ENCODE measurements around the gene KIF22. TPM values are rescaled to one million over a fixed set of nuclear protein-coding genes. Genes with fewer than 3 reads are reported as not detected.
"Not testable (repeated sequence)": the region's sequence is repeated elsewhere in the genome, so short reads cannot be mapped to it uniquely, and the experiment has no call there.

The KIF22 gene
- total and polyA plus RNA-seq, 4 donors: 7.4 to 41.4 (median 11.8) TPM

DNA sequence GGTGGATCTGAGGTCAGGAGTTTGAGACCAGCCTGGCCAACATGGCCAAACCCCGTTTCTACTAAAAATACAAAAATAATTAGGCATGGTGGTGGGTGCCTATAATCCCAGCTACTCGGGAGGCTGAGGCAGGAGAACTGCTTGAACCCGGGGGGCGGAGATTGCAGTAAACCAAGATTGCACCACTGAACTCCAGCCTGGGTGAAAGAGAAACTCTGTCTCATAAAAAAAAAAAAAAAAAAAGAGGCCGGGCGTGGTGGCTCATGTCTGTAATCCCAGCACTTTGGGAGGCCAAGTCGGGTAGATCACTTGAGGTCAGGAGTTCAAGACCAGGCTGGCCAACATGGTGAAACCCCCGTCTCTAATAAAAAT, 29.3 kb upstream of the KIF22 start:
- H3K4me3 ChIP-seq (ENCODE audit: low read length in 2 of 2); H3K27me3 ChIP-seq (ENCODE audit: control insufficient read depth in 1 of 2, insufficient read depth in 2 of 2, low read length in 1 of 2); H3K27ac ChIP-seq (ENCODE audit: low read depth in 1 of 2, low read length in 2 of 2); H3K36me3 ChIP-seq (ENCODE audit: control insufficient read depth in 1 of 2, insufficient read depth in 2 of 2, low read length in 1 of 2); H3K9me3 ChIP-seq (ENCODE audit: control insufficient read depth, low read length); H3K4me1 ChIP-seq (ENCODE audit: control insufficient read depth in 1 of 2, insufficient read depth in 2 of 2, low read length in 2 of 2); DNase-seq; intact Hi-C loops (cut with DNase I); ATAC-seq (ENCODE audit: low FRiP score): not testable (repeated sequence)
- 83 to 85% methylated on average over 8 of the region's 8 CpGs for WGBS, 2 donors

DNA sequence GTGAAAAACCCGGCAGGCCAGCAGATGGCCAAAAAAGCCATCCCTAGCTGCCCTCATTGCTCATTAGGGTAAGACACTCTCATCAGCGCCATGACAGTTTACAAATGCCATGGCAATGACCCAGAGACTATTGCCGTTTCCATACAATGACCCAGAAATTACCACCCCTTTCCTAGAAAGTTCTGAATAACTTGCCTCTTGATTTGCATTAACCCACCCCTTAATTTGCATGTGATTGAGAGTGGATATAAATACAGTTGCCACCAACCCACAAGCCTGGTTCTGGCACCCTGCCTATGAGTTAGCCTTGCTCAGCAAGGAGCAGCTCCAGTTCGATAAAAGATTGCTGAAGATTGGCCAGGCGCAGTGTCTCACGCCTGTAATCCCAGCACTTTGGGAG, 28.7 kb upstream of the KIF22 start:
- Histone ChIP-seq H3K4me3 (ENCODE audit: low read length in 2 of 2) (no peak overlapping the region), H3K4me1 (ENCODE audit: control insufficient read depth in 1 of 2, insufficient read depth in 2 of 2, low read length in 2 of 2) (no peaks in the 10 kb centered on the region), H3K9me3 (ENCODE audit: control insufficient read depth, low read length) (no peaks in the 10 kb centered on the region), H3K27ac (ENCODE audit: low read depth in 1 of 2, low read length in 2 of 2) (no peak overlapping the region), H3K36me3 (ENCODE audit: control insufficient read depth in 1 of 2, insufficient read depth in 2 of 2, low read length in 1 of 2) (no peaks in the 10 kb centered on the region), H3K27me3 (ENCODE audit: control insufficient read depth in 1 of 2, insufficient read depth in 2 of 2, low read length in 1 of 2) (no peaks in the 10 kb centered on the region)
- ATAC-seq (ENCODE audit: low FRiP score) (no peak), DNase-seq (no peak)
- intact Hi-C loops (cut with DNase I): no loop called here
- 79 to 82% methylated on average over 6 of the region's 6 CpGs for WGBS, 2 donors

DNA sequence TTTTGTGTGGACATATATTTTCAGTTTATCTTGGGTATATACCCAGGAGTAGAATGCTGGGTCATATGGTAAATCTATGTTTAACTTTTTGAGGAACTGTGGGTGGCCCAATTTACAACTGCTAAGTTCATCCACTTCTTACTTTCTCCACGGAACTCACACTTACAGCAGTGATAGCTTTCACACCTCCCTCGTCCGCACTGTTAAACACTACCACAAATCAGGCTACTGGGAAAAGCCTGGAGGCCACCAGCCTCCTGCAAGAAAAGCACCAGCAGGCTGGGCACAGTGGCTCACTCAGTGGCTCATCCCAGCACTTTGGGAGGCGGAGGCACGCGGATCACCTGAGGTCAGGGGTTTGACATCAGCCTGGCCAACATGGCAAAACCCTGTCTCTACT, 27.2 kb upstream of the KIF22 start:
- no peaks in the 10 kb centered on the region for H3K9me3 ChIP-seq (ENCODE audit: control insufficient read depth, low read length)
- 64 to 83% methylated on average over 6 of the region's 6 CpGs for WGBS, 2 donors
- DNase-seq (no peak), ATAC-seq (ENCODE audit: low FRiP score) (no peak)
- H3K27ac ChIP-seq (ENCODE audit: low read depth in 1 of 2, low read length in 2 of 2): no peak overlapping the region
- H3K4me1 ChIP-seq (ENCODE audit: control insufficient read depth in 1 of 2, insufficient read depth in 2 of 2, low read length in 2 of 2): no peaks in the 10 kb centered on the region
- no peak overlapping the region for H3K4me3 ChIP-seq (ENCODE audit: low read length in 2 of 2)
- H3K27me3 ChIP-seq (ENCODE audit: control insufficient read depth in 1 of 2, insufficient read depth in 2 of 2, low read length in 1 of 2): no peaks in the 10 kb centered on the region
- intact Hi-C loops (cut with DNase I): no loop called here
- no peaks in the 10 kb centered on the region for H3K36me3 ChIP-seq (ENCODE audit: control insufficient read depth in 1 of 2, insufficient read depth in 2 of 2, low read length in 1 of 2)

DNA sequence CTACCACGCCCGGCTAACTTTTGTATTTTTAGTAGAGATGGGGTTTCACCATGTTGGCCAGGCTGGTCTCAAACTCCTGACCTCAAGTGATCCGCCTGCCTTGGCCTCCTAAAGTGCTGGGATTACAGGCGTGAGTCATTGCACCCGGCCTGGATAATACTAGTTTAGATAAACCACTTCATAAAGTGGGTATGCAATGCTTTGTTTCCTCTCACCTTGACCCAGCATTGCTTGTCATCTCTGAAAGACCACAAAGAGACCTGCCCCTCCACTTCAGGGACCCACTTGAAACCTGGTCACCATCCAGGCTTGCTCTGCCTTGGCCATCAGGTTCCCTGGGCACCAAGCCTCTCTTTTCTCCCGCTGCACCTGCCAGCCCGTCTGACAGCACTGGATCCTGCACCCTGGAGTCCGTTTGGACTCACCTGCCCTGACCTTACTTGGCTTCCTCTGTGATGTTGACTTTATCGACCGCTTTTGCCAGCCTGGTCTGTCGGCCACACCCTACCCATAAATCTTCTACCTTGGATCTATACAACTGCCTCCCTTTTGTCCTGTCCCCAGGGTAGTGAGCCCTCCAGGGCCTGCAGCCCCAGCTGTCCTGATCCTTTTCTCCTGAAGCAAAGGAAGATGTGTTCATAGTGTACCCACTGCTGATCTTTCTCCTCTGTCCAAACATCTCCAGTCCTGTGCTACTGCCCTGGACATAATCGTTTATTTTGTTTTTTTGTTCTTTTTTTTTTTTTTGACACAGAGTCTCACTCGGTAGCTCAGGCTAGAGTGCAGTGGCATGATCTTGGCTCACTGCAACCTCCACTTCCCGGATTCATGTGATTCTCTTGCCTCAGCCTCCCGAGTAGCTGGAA, 25.2 kb upstream of the KIF22 start:
- intact Hi-C loops (cut with DNase I): no loop called here
- Histone ChIP-seq H3K36me3 (ENCODE audit: control insufficient read depth in 1 of 2, insufficient read depth in 2 of 2, low read length in 1 of 2) (no peaks in the 10 kb centered on the region), H3K27ac (ENCODE audit: low read depth in 1 of 2, low read length in 2 of 2) (no peak overlapping the region), H3K9me3 (ENCODE audit: control insufficient read depth, low read length) (no peaks in the 10 kb centered on the region), H3K4me1 (ENCODE audit: control insufficient read depth in 1 of 2, insufficient read depth in 2 of 2, low read length in 2 of 2) (no peaks in the 10 kb centered on the region), H3K4me3 (ENCODE audit: low read length in 2 of 2) (no peak overlapping the region), H3K27me3 (ENCODE audit: control insufficient read depth in 1 of 2, insufficient read depth in 2 of 2, low read length in 1 of 2) (no peaks in the 10 kb centered on the region)
- 72 to 73% methylated on average over 15 of the region's 15 CpGs for WGBS, 2 donors
- ATAC-seq (ENCODE audit: low FRiP score): no peak
- no peak for DNase-seq

DNA sequence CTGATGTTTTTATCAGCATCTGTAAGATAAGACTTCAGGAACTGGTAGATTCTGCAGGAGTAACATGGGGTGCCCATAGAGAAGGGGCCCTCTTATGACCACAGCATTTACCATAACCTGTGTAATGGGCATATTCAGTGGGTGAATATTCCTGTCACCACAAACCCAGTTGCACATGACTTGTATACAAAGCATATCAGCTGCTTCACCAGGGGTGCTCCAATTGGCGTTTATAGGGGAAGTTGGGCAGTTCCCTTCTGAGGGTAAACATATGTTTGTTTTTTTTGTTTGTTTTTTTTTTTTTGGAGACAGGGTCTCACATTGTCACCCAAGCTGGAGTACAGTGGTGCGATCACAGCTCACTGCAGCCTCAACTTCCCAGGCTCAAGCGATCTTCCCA, 24.0 kb upstream of the KIF22 start:
- 87 to 94% methylated on average over 3 of the region's 3 CpGs for WGBS, 2 donors
- no peak for ATAC-seq (ENCODE audit: low FRiP score)

DNA sequence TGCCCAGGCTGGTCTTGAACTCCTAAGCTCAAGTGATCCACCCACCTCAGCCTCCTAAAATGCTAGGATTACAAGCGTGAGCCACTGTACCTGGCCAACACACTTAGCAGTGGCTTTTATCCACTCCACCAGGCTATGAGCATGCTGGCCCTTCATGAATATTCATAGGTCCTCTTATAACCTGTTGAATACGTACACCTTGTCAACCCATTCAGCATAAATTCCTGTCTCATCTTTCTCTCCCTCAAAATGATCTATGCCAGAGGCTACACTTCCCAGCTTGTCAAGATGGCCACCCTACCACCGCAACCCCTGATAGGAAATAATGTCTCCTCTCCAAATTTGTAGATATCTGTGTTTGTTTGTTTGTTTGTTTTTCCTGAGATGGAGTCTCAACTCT, 23.5 kb upstream of the KIF22 start:
- Histone ChIP-seq H3K27me3 (ENCODE audit: control insufficient read depth in 1 of 2, insufficient read depth in 2 of 2, low read length in 1 of 2) (no peaks in the 10 kb centered on the region), H3K27ac (ENCODE audit: low read depth in 1 of 2, low read length in 2 of 2) (no peak overlapping the region), H3K4me1 (ENCODE audit: control insufficient read depth in 1 of 2, insufficient read depth in 2 of 2, low read length in 2 of 2) (no peaks in the 10 kb centered on the region), H3K36me3 (ENCODE audit: control insufficient read depth in 1 of 2, insufficient read depth in 2 of 2, low read length in 1 of 2) (no peaks in the 10 kb centered on the region), H3K4me3 (ENCODE audit: low read length in 2 of 2) (no peak overlapping the region), H3K9me3 (ENCODE audit: control insufficient read depth, low read length) (no peaks in the 10 kb centered on the region)
- 87 to 93% methylated on average over 3 of the region's 3 CpGs for WGBS, 2 donors
- no peak for DNase-seq
- intact Hi-C loops (cut with DNase I): no loop called here
- ATAC-seq (ENCODE audit: low FRiP score): no peak

More for the DNA sequence above, 24.0 kb upstream of the KIF22 start:
- Histone ChIP-seq H3K4me1 (ENCODE audit: control insufficient read depth in 1 of 2, insufficient read depth in 2 of 2, low read length in 2 of 2) (no peaks in the 10 kb centered on the region), H3K4me3 (ENCODE audit: low read length in 2 of 2) (no peak overlapping the region), H3K9me3 (ENCODE audit: control insufficient read depth, low read length) (no peaks in the 10 kb centered on the region), H3K27ac (ENCODE audit: low read depth in 1 of 2, low read length in 2 of 2) (no peak overlapping the region), H3K36me3 (ENCODE audit: control insufficient read depth in 1 of 2, insufficient read depth in 2 of 2, low read length in 1 of 2) (no peaks in the 10 kb centered on the region), H3K27me3 (ENCODE audit: control insufficient read depth in 1 of 2, insufficient read depth in 2 of 2, low read length in 1 of 2) (no peaks in the 10 kb centered on the region)
- intact Hi-C loops (cut with DNase I): no loop called here
- DNase-seq: no peak

DNA sequence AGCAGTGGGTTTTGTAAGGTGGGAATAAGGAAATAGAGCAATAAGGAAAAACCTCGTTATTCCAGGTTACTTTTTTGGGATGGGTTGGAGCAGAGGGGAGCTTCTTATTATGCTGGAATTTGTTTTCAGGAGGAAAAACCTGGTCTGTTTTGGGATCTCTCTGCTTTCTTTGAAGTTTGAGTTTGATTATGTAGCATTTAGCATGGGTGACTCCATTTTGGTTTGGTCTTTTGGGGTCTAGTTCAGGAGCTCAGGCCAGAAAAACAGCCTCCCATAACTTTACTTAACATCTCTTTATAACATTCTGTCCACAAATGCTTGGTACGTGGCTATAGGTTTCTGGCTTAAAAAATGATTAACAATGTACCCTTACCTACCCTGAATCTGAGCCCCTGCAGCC, 21.0 kb upstream of the KIF22 start:
- Histone ChIP-seq H3K4me1 (ENCODE audit: control insufficient read depth in 1 of 2, insufficient read depth in 2 of 2, low read length in 2 of 2) (no peaks in the 10 kb centered on the region), H3K9me3 (ENCODE audit: control insufficient read depth, low read length) (no peaks in the 10 kb centered on the region), H3K27ac (ENCODE audit: low read depth in 1 of 2, low read length in 2 of 2) (no peak overlapping the region), H3K27me3 (ENCODE audit: control insufficient read depth in 1 of 2, insufficient read depth in 2 of 2, low read length in 1 of 2) (no peaks in the 10 kb centered on the region), H3K36me3 (ENCODE audit: control insufficient read depth in 1 of 2, insufficient read depth in 2 of 2, low read length in 1 of 2) (no peaks in the 10 kb centered on the region), H3K4me3 (ENCODE audit: low read length in 2 of 2) (no peak overlapping the region)
- ATAC-seq (ENCODE audit: low FRiP score): no peak
- intact Hi-C loops (cut with DNase I): no loop called here
- no peak for DNase-seq
- WGBS, 2 donors: 80 to 82% methylated on average over 2 of the region's 2 CpGs

DNA sequence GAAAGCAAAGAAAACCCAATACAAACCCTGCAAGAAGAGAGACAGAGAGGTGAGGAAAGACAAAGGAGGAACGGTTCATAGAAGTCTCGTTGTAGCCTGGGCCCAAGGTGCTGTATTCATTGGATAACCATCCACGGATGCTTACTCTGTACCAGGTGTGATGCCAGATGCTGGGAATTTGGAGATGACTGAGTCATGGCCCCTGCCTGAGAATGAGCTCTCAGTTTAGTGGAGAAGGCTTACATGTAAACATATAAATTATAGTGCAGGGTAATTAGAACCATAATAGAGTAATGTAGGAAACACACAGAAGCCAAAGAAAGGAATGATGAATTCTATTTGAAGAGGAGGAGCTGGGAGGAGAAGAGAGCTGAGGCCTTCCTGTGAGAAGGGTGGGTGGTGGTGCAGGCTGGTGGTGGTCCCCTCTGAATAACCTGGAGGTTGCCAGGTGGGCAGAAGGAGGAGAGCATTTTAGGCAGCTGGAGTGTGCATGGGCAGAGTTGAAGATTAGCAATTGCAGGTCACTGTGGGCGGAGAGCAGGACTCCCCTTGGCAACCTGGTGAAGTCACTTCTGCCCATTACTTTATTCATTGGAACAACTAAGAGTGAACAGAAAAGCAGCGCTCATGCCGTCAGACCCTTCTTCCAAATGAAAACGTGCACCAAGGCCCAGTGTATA, 20.2 kb upstream of the KIF22 start:
- Histone ChIP-seq H3K4me1 (ENCODE audit: control insufficient read depth in 1 of 2, insufficient read depth in 2 of 2, low read length in 2 of 2) (no peaks in the 10 kb centered on the region), H3K27ac (ENCODE audit: low read depth in 1 of 2, low read length in 2 of 2) (no peak overlapping the region), H3K27me3 (ENCODE audit: control insufficient read depth in 1 of 2, insufficient read depth in 2 of 2, low read length in 1 of 2) (no peaks in the 10 kb centered on the region), H3K9me3 (ENCODE audit: control insufficient read depth, low read length) (no peaks in the 10 kb centered on the region), H3K36me3 (ENCODE audit: control insufficient read depth in 1 of 2, insufficient read depth in 2 of 2, low read length in 1 of 2) (no peaks in the 10 kb centered on the region), H3K4me3 (ENCODE audit: low read length in 2 of 2) (no peak overlapping the region)
- intact Hi-C loops (cut with DNase I): no loop called here
- no peak for DNase-seq
- 77 to 78% methylated on average over 7 of the region's 7 CpGs for WGBS, 2 donors
- no peak for ATAC-seq (ENCODE audit: low FRiP score)

DNA sequence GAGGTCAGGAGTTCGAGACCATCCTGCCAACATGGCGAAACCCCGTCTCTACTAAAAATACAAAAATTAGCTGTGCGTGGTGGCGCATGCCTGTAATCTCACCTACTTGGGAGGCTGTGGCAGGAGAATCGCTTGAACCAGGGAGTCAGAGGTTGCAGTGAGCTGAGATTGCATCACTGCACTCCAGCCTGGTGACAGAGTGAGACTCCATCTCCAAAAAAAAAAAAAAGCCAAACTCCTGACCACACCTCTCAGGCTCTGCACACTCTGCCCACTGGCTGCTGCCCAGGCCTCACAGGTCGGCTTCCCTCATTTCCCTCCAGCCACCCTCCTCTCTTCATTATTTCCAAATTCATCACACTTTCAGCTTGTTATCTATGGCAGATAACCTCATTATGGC, 18.2 kb upstream of the KIF22 start:
- H3K4me3 ChIP-seq (ENCODE audit: low read length in 2 of 2); H3K9me3 ChIP-seq (ENCODE audit: control insufficient read depth, low read length); ATAC-seq (ENCODE audit: low FRiP score); H3K27me3 ChIP-seq (ENCODE audit: control insufficient read depth in 1 of 2, insufficient read depth in 2 of 2, low read length in 1 of 2); H3K4me1 ChIP-seq (ENCODE audit: control insufficient read depth in 1 of 2, insufficient read depth in 2 of 2, low read length in 2 of 2); intact Hi-C loops (cut with DNase I); DNase-seq; H3K27ac ChIP-seq (ENCODE audit: low read depth in 1 of 2, low read length in 2 of 2); H3K36me3 ChIP-seq (ENCODE audit: control insufficient read depth in 1 of 2, insufficient read depth in 2 of 2, low read length in 1 of 2): not testable (repeated sequence)
- 82 to 87% methylated on average over 7 of the region's 7 CpGs for WGBS, 2 donors
